Measurements from ENCODE around the gene MICAL2.

Gene MICAL2

DNA sequence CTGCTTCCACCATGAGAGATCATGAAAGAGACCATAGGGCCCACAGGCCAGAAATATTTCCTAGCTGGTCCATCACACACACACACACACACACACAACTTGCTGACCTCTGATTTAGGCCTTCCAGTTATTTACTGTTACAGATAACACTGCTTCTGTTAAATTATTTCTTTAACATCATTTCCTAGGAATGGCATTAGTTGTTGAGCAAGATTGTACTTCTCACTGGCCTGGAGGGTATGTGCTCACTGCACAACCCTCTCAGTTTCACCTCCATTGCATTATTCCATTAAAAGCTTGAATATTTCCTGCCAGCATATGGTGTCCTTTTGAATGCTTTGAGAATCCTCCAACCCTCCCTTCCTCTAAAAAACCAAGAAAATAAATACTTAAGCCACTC lies 104.4 kb downstream of the MICAL2 start:
- DNase-seq, result no peak

DNA sequence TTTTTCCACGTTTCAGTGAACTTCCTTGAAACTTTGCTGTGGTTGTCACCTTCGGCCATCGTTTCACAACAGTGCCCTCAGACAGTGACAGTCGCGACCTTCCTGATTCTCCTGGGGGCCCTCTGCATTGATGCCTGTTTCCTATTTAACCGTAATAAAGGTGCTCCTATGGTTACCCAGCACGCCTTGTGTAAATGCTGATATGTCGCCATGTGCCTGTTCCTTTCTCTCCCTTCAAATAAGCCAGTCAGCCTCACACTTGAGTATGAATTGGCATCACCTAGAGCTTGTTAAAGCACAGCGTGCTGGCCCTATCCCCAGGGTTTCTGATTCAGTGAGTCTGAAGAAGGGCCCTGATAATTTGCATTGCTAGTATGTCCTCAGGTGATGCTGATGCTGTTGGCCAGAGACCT lies 104.8 kb downstream of the MICAL2 start:
- no peak for DNase-seq

DNA sequence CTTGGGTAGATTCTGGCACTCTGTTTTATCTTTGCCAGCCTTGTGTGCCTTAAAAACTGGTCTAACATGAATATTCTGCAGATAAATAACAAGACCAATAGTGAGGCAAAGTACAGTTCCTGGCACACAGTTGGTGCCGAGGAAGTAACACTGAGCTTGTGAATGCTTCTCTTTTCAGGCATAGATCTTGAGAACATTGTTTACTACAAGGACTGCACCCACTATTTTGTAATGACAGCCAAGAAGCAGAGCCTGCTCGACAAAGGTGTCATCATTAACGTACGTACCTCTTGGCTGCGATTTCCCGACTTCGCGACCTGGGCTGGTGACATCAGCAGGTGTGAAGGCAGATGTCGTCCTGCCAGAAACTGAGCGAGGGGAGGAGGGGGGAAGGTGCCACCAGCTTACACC lies 105.7 kb downstream of the MICAL2 start:
- no peak for DNase-seq

DNA sequence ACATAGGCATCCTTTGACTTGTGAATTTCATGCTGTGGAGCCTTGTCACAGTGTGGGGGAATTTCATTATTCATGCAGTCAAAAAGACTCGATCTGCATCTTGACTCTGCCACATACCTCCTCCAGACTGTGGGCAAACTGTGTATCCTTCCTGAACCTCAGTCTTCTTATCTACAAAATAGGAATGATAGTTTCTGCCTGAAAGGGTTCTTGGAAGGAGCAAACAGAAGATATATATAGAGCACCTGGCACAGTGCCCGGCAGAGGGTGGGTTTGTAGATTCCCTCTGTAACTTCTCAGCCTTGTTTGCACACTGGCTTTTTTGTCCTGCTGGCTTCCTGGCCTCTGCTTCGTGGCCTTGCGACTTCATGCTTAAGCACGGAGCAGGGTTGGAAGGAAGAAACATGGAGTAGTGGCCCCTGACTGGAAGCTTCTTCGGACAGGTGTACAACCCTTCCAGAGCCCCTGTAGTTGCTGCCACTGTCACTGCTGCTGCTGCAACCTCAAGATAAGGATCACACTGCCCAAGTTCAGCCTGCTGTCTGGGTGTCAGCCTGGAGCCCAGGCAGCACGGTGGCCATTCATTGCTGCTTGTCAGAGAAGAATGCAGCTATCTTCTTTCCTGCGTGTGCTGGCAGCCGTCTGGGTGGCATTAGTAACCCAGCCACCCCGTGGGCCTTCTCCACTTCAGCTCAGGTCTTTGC lies 106.4 kb downstream of the MICAL2 start:
- no peak for DNase-seq

DNA sequence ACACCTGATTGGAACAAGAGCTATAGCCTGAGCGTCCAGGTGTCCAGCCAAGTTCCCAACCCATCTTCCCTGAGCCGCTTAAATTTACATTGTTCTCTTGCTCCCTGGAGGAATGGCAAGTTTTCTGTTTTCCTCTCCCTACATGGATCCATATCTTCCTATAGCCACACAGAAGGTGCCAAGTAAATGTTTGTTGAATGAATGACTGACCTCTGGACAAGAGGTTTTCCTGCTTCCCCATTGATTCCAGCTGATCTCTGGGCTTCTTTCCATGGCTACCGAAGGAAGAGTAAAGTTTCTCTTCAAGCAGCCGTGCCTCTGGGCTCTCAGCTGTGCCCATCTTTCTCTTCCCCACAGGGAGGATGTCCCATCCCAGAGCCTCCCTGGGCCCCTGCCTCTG lies 107.5 kb downstream of the MICAL2 start:
- no peak for DNase-seq

DNA sequence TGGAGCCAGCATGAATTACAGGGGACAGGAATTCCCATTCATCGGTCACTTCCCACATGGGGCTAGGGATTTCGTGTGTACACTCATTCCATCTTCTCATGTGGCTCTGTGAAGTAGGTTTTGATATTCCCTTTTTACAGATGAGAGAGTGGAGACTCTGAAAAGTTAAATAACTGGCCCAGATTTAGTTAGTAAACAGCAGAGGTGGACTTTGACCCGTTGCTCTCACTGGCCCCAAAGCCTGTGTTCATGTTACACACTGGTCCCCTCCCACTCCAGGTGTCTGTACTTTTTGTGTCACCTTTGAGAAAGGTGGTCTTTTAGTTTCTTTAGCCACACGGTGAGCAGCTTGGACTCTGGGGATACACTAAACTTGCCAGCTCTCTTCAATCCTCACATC lies 108.5 kb downstream of the MICAL2 start:
- no peak for DNase-seq

DNA sequence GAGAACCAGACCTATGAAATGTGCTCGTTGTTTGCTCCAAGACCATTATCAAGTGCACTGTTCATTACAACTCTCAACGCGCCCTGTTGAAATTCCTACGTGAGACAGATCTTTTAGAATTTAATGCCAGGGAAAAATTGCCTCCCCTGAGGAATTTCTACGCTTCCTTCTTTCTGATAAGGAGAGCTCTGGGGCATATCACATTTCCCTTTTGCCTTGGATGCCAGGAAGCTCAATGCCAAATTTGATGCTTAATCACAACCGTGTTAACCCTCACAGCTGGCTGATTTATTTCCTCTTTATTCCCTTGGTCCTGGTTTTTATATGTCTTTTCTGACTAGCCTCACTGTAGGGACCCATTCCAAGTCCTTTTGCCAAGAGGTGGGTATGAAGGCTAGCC lies 109.4 kb downstream of the MICAL2 start:
- DNase-seq, result no peak

DNA sequence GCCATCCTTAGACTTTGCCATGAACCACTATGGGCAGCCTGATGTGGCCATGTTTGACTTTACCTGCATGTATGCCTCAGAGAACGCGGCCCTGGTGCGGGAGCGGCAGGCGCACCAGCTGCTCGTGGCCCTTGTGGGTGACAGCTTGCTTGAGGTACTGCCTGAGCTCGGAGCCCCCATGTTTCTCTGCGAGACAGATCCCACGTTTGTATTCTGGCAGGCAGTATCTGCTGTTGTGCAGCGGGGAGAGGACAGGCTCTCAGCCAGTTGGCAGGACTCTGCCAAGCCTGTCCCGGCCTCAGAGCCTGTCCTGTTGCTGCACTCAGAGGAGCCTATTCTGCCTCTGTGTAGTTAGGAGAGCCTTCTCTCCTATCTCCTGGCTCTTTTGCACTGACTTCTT lies 109.9 kb downstream of the MICAL2 start:
- DNase-seq, result no peak

DNA sequence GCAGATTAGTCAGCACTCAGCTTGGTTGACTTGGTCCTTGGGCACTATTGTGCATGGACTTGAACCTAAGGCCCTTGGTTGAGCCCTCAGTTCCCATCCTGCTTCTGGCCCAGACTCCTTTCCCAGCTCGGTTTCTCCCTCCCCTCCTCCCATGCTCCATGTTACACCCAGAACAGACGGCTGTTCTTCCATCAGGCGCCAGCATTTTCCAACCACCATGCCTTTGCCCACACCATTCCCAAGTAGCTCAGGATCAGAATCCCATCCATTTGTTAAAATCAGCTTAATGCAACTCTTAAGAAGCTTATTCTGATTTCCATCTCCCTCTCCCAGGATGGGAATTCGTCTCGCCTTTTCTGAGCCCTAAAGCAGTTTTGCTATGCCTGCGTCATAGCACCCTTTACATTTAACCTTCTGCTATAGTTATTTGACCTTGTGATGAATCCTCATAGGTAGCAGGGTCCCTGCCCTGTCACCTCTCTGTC lies 110.7 kb downstream of the MICAL2 start:
- no peak for DNase-seq

DNA sequence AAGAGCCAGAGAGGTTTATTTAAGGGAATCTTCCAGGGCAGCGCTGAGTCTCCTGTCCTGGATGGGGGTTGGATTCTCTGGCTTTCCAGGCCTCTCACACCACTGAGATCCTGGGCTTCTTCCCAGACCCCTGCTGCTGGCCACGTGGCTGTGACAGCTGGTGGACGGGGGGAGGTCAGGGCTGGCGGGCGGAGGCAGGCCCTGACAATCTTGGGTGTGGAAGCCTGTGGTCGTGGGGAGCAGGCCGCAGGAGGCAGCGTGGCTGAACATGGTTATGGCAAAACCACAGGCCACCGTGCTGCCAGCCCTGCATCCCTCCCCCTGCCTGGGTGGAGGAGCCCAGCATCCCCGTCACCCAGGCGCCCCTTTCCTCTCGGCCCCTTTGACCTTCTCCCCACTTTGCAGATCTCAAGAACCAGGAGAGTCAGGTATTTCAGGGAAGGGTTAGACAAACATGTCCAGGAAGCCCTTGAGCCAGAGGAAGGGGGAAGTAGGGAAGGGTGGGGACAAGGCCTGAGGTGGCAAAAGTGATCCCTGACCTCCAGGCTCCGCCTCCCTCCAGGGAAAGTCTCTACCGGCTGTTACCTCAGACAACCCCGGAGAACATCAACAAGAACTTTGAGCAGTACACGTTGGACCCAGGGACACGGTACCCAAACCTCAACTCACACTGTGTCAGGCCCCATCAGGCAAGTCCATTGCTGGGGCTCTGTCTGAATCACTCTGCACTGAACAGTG lies 111.8 kb downstream of the MICAL2 start:
- DNase-seq, result no peak

DNA sequence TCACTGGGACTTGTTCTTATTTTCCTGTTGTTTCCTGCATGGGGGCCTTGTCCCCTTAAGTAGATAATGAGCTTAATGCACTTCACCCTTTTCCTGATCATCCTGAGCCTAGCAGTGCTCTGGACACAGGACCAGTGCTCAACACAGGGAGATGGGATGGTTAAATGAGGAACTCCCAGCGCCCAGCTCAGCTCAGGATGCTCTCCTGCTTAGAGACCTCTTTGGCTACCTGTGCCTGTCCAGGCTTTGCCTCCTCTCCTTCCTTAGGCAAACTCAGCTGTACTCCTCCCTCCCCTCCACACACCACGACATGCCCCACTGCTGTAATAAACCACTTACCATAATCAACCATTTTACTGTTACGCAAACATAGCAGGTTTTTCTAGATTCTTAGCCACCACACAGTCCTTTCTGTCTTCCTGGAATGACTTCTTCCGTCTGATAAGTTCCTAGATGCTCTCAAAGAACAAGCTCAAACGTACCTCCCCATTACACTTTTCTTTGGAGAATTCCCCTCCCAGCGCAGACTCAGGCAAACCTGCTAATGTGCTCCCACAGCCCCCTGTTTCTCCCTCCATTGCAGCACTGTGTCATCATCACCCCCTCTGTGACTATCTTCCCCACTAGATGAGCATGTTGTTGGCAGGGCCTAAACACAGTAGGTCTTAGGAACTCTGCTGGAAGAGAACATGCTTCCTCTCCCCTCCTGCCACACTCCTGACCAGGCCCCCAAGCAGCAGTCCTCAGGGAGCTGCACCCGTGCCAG lies 113.6 kb downstream of the MICAL2 start:
- DNase-seq, result no peak

DNA sequence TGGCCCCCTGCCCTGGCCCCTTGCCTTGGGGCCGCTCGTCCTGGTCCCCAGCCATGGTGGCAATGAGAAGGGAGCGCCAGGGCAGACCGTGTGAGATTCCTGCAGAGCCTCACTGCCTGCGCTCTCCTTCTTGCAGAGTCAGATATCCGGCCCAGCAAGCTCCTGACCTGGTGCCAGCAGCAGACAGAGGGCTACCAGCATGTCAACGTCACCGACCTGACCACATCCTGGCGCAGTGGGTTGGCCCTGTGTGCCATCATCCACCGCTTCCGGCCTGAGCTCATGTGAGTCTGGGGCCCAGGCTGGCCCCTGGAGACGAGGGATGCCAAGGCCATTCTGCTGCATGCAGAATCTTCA lies 114.1 kb downstream of the MICAL2 start:
- DNase-seq, result peak; percentile 83 to 91

DNA sequence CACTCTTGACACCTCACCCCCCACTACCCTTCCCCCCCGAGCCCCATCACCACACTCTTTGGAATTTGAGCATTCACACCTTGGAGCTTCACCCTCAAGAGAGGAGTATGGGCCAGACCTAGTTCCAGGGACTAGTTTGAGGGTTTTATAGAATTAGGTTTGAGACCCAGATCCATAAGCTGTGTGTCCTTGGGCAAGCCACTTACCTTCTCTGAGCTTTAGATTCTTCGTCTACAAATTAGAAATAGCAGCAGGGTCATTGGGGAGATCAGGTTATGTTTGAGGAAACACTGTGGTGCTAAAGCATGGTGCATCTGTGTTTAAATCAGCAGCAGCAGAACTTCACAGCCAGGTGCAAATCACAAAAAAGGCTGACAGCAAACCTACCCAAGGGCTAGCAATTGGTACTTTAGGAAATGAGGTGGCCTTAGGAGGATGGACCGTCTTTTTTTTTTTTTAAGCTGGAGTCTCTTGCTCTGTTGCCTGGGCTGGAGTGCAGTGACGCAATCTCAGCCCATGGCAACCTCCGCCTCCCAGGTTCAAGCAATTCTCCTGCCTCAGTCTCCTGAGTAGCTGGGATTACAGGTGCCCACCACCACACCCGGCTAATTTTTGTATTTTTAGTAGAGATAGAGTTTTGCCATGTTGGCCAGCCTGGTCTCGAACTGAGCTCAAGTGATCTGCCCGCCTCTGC lies 114.8 kb downstream of the MICAL2 start:
- no peak for DNase-seq

DNA sequence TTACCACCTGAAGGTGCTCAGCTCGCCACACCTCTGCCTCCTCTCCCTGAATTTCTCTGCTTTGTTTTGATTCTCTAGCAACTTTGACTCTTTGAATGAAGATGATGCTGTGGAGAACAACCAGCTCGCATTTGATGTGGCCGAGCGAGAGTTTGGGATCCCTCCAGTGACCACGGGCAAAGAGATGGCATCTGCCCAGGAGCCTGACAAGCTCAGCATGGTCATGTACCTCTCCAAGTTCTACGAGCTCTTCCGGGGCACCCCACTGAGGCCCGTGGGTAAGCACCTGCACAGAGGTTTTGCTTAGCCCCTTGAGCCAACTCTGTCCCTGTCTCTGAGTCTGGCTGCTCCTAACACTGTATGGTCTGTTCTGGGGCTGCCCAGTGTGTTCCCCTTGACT lies 115.7 kb downstream of the MICAL2 start:
- no peak for DNase-seq

DNA sequence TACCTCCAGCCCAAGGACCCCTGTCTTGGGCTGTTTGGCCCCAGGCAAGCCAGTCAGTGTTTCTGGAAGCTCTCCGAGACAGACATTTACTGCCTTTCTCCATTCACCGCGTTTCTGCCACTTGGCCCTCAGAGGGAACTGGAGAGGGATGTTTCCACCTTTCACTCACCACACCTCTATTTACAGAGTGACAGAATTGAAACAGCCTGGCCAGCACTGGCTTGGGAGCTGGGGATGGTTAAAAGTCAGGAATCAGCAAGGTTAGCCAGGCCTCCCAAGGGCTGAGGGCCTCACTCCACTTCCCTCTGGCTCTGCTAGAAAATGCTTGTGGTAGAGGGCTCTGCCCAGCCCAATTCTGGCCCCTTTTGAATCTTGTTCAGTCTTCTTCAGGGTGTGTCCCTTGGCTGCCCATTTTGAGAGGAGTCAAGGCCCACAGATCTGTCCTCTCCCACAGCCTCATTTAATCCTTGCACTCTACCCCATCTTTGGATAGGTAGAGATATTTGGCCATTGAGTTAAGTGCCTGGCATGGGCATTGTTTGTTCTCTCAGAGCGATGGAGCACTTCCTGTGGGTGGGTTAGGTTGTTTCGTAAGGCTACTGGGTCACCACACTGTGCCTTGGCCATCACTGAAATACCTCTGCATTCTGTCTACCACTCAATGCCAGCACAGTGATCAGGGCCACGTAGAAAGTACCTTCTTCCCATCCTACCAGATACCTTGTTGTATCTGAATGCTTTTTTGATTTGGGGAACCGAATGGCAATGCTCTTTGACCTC lies 119.2 kb downstream of the MICAL2 start:
- DNase-seq, result no peak

DNA sequence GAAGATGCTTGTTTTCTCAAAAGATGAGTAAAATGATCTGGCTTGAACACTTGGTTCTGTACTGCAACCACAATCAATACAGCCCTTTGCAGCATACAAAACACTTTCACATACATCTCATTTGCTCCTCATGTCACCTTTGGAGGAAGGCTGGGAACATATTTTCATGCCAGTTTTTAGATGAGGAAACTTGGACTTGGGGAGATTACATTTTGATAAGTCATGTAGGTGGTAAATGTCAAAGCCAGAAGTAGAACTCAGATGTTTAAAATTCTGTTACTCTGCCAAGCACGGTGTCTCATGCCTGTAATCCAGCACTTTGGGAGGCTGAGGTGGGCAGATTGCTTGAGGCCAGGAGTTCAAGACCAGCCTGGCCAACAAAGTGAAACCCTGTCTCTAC lies 121.8 kb downstream of the MICAL2 start:
- DNase-seq, result no peak

DNA sequence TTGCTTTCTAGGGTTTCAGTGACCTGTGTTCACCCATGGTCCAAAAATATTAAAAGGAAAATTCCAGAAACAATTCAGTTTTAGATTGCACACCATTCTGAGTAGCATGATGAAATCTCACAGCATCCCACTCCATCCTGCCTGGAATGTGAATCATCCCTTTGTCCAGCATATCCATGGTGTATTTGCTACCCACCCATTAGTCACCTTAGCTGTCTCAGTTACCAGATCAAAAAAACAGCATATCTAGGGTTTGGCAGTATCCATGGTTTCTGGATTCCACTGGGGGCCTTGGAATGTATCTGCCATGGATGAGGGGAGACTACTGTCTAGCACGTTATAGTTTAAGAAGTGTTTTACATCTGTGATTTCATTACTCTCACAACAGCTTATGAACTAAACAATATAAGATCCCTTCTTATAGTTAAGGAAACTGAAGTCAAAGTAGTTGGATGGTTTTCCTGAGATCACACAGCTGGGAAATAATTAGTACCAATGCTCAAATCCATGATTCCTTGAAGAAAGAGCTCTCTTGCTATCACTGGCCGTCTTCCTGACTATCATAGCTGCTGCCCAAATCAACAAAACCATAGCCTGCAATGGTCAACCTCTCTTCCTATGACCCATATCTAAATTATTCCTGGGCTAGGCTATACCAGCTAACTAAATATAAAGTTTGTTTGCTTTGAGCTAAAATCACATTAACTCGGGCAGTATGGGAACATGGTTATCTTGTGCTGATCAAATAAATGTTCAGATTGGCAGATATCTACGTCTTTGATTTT lies 122.6 kb downstream of the MICAL2 start:
- no peak for DNase-seq

DNA sequence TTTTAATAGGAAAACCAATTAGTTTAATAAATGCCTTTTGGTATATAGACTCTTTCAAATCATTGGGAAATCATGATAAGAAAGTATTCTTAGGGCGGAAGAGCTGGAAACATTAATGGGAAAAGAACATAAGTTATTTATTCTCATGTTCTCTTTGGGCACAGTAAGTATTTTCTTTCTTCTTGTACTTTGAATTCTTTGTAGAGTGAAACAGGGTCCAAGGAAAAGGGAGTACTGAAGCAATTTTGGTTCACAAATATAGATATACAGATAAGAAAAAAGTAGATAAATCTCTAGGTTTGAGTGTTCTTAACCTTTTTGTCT lies 123.2 kb downstream of the MICAL2 start:
- no peak for DNase-seq

DNA sequence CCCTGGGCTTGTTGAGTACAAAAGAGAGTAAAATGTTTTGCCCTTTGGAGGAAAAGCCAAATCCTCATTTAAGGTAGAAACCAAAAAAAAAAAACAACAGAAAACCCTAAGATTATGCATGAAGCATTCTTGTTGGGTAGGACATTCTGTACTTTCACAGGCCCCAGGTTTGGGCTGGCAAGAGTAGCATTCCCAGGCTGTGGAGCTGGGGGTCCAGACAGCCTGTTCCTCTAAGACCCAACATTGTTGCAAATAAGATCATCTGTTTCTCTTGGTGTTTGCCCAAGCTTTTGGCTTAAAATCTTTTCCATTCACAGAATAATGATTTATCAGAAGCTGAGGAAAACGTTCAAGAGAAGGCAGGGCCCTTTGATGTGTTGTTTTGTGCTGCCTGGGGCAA lies 123.8 kb downstream of the MICAL2 start:
- DNase-seq, result no peak

DNA sequence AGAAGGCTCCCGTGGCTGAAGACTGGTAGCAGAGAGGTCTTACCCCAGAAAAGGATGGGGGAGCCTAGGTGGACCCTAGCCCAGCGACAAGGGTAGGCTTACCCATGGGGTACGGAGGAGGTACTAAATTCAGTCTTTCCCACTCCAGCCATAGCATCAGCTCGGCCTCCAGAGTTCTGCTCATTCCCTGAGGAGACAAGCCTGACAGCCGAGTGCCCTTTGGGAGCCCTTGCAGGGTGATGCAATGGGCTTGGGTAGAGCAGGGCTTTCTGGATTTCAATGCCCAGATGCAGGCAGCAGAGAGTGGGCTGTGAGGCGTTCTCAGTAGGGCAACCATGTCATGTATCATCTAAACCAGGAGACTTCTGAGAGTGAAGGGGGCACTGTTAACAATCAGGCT lies 124.7 kb downstream of the MICAL2 start:
- DNase-seq, result no peak

DNA sequence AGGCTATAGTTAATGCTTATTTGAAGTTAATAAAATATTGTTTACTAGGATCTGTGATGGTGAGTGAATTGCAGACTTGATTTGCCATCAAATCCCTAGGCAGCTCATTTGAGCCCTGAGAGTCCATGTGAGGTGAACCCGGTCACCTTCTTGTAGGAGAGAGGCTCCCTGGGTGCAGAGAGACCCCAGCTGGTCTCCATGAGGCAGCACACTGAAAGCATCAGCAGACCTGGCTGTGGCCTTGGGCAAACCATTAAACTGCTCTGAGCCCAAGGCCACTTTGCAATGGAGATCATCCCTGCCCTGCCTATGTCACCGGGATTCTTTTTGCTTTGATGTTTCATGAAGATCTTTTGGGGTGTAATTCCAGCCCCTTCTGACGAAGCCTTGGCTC lies 125.2 kb downstream of the MICAL2 start:
- DNase-seq, result no peak

All from stimulated activated CD4-positive, alpha-beta T cell treated with anti-CD3 and anti-CD28 coated beads, Interleukin-2, amount 100 ng/mL, for 24 hours (primary cell).